ENCODE results near the gene CNTN5.
A peak's percentile ranks its signal among the peaks of the same experiment; 100 is the strongest.
"Not testable (repeated sequence)": the region's sequence is repeated elsewhere in the genome, so short reads cannot be mapped to it uniquely, and the experiment has no call there.

Gene CNTN5

GRCh38 chr11:99020352-99021225, at the start of gene CNTN5:
Gene CNTN5, plus strand, starts transcription at chr11:99020949.
- DNase-seq: peak; percentile 74 to 88

- peak in 1 of 2 experiments; percentile 6 for DNase-seq
Measured at GRCh38 chr11:98979205-98979604, 41.5 kb upstream of the CNTN5 start.

DNA sequence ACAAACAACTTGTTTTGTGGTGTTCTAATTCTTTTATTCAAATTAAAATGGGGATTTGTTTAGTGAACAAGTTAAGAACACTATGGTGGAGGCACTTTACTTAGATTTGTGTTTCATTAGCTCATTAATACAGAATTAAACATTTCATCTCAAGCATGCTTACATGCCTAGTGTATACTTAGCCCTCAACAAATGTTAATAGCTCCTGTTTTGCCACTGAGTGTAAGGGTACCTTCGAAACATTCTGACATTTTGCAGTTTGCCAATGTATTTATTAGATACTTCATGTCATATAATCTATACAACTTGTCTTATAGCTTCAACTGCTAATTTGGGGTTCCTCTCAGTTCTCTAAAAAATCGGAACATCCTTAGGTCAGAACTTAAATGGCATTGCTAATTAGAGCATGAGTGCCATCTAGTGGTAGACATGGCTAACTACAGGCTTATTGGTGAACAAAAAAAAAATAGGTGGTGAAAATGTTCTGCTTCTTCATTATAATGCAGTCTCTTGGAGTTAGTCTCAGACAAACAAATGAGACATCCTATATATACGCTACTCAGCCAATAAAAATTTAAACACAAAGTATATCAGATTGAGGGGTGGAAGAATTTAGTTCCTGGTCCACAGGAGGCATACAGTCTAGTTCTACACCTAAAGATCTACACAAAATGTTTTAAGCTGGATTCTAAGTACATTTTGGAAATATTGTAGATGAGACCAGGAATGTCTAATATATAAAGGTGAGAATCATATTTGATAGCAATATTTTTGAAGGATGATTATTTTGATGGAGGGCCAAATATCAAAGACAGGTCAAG, 4.9 kb upstream of the CNTN5 start:
- peak; percentile 29 to 65 for DNase-seq

- DNase-seq: no peak
Measured at GRCh38 chr11:99019696-99020095, 1.1 kb upstream of the CNTN5 start.

DNA sequence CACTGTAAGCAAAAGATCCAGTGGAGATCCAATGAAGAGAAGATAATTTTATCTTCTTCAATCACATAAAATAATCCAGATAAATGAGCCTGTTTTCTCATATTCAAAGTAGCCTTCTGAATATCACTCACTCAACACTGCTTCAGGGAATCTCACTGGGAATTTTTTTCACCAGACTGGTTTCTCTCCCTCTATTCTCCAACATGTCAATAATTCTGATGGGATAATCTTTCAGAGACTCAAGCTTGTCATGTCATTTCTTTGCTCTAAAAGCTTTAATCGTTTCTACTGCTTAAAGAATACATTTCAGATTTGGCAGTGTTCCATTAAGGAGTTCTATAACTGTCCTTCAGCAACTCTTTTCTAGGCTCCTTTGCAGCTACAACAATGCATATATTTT, 16.3 kb downstream of the CNTN5 start:
- DNase-seq: no peak

DNA sequence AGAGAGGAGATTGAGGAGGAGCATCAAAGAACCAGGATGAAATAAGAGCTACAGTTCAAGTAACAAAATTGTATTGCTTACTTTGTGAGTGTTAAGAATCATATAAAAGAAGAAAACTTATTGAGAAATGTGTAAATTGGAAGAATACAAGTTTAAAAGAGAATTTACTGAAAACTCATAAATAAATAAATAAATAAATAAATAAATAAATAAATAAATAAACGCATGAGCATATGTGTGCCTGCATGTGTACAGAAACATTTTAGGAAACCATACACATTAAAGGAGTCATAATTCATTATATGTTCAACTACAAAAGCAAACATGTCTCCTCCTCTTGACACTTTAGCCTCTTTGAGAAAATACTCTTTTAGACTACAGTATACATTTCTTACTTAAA, 42.6 kb downstream of the CNTN5 start:
- DNase-seq: no peak

- DNase-seq: no peak
Measured at GRCh38 chr11:99065121-99065520, 44.4 kb downstream of the CNTN5 start.

GRCh38 chr11:99066618-99067317, 46.0 kb downstream of the CNTN5 start:
- DNase-seq: no peak

- DNase-seq: no peak
Measured at GRCh38 chr11:99068832-99069231, 48.1 kb downstream of the CNTN5 start.

- DNase-seq: peak; percentile 15 to 70
Measured at GRCh38 chr11:99069856-99070444, 49.2 kb downstream of the CNTN5 start.

DNA sequence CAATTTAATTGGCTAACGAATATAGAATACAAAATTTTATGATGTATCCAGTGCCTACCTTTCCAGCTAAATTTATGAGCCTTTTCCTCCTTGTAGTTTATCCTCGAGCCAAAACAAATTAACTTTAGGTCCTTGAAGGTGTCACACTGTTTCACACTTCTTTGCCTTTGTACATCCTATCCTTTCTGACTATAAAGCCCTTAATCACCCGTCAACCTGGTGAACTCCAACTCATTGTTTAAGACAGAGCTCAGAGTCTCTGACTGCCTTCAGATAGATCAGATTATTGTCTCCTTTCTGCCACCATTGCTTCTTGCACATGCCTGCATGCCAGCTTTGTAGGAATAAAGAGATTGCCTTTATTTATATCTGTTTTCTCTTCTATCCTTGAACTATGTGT, 58.8 kb downstream of the CNTN5 start:
- no peak for DNase-seq

DNA sequence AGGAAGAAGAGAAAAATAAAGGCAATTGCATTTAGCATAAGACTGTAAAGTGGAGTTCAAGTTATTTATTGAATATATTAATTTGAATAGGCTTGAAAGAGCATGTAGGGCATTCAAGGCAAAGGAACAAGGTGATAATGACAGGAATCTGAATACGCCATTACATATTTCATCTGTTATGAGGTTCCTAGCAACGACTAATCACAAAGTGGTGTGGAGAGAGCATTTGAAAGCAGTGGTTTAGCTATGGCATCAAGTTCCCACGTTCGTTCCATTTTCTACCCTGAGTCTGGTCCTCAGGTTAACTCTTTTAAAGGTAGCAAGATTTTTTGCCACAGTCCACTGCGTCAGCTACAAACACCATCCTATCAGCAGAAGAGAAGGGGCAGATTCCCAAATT, 59.4 kb downstream of the CNTN5 start:
- DNase-seq: no peak

DNA sequence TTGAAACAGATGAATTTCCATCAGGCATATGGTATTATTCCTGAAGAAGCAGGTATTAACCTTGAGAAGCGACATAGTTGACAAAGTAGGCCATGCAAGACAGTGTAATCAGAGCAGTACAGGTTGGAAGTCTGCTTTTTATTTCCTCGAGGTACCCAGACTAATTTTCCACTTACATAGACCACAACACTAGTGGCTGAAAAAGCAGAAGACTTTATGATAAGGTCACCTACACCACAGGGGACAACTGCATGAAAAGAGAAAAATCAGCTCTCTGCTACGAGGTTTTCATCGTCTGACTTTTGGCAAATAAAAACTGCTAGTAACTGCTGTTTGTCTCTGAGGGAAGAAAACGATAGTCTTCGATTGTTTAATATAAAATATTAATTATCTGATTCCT, 77.5 kb downstream of the CNTN5 start:
- peak in 1 of 2 experiments; percentile 44 for DNase-seq

- peak; percentile 67 to 87 for DNase-seq
Measured at GRCh38 chr11:99098751-99099150, 78.0 kb downstream of the CNTN5 start.

DNA sequence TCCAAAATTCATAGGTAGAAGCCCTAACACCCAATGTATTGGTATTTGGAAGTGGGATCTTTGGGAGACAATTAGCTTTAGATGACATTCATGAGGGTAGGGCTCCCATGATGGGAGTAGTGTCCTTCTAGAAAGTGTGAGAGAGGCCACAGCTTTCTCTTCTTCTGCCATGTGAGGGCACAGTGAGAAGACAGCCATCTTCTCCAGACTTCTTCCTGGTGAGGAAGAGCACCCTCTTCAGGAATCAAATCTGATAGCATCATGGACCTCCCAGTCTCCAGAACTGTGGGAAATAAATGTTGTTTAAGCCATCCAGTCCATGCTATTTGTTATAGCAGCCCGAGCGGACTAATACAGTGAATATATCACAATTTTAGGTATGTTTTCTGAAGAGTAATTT, 96.9 kb downstream of the CNTN5 start:
- peak in 1 of 2 experiments; percentile 7 for DNase-seq

DNA sequence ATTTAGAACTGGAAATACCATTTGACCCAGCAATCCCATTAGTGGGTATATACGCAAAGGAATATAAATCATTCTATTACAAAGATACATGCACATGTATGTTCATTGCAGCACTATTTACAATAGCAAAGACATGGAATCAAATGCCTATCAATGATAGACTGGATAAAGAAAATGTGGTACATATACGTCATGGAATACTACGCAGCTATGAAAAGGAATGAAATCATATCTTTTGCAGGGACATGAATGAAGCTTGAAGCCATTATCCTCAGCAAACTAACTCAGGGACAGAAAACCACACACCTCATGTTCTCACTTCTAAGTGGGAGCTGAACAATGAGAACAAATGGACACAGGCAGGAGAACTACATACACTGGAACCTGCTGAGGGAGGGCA, 113.1 kb downstream of the CNTN5 start:
- DNase-seq: not testable (repeated sequence)

DNA sequence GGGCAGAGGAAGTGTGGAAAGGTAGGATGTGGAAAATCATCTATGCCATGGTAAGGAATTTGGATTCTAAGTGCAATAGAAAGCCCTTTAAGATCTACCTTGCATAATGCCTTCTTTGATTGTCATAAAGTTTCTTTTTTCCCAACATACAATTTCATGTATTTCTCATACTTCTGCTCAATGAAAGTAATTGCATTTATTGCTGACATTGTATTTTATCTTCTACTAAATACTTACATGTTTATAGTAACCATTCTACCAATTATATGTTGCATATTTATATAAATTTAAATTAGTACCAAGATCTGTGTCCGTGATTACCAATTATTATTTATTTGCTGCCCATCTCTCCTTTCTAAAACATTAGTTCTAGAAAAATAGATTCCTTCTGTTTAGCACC, 114.8 kb downstream of the CNTN5 start:
- DNase-seq: no peak

GRCh38 chr11:99142237-99142636, 121.5 kb downstream of the CNTN5 start:
- DNase-seq: no peak

DNA sequence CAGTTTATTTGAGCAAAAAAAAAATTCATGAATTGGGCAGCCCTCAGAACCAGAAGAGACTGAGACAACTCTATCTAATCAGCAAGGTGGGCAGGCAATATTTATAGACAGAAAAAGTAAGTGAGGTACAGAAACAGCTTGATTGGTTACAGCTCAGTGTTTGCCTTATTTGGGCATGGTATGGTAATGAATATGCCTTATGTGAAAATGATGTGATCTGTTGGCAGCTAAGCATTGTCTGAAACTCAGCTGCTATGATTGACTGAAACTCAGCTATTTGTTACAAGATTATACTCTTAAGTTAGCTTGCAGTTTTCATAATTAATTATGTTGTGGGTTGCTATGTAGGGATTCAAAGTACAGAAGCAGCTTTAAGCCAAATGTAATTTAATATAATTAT, 127.6 kb downstream of the CNTN5 start:
- no peak for DNase-seq

DNA sequence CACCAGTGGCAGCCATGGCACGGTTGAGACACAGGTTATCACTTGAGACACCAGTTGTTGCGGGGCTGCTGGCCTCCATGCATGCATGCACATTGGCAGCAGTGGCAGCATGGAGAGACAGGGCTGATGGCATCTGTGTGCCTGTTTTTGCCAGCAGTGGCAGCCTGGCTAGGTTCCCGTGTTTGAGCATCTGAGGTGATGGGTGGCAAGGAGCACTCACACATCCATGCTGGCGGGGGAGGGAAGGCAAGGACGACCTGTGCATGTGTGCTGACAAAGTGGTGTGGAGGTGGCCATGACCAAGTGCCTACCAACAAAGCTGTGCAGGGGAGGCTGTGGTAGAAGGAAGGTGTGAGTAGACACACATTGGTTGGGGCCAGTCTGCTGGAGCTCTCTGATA, 133.5 kb downstream of the CNTN5 start:
- no peak for DNase-seq

DNA sequence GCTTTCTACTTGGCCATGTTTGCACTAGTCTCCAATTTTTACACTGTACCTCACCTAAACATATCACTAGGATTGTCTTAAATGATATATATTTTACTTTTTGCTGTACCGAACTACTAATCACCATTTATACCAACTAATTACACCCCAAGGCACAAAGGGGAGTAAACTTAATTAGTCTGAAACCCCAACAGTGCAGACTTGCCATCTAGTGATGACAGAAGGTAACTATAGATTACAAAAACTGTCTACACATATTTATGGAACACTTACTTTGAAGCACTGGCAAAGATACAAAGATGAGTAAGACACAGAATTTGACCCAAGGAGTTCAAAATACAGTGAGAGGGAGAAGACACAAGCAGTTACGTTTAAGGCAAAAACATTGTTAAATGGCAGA, 139.7 kb downstream of the CNTN5 start:
- no peak for DNase-seq

GRCh38 chr11:99162819-99163218, 142.1 kb downstream of the CNTN5 start:
- DNase-seq: no peak

GRCh38 chr11:99170591-99170990, 149.8 kb downstream of the CNTN5 start:
- peak in 1 of 2 experiments; percentile 6 for DNase-seq

Measured in NCI-H524 (cell line).